Neuronal stem cell (in vitro differentiated cells): ENCODE measurements around the gene TMC3.
A peak's percentile ranks its signal among the peaks of the same experiment; 100 is the strongest.

Source experiments
- DNase-seq: peaks from one replicate; pipeline ENCODE4 v3.0.0-alpha.2; 2013; ENCODE audit warnings: low spot score
- H2AFZ ChIP-seq: one replicate; pipeline ENCODE4 v1.6.1; 2013; ENCODE audit warnings: mild to moderate bottlenecking, low read length, inconsistent platforms
- H2AK5ac ChIP-seq: 2 replicates; pipeline ENCODE4 v1.6.1; 2013; ENCODE audit warnings: low read depth, mild to moderate bottlenecking, inconsistent platforms, low read length, moderate library complexity, mixed read lengths
- H2BK120ac ChIP-seq: 2 replicates; pipeline ENCODE4 v1.6.1; 2013; ENCODE audit warnings: low read depth, mild to moderate bottlenecking, inconsistent platforms, low read length, moderate library complexity, mixed read lengths
- H2BK12ac ChIP-seq: one replicate; pipeline ENCODE4 v1.6.1; 2013; ENCODE audit warnings: low read length, inconsistent platforms
- H2BK15ac ChIP-seq: 2 replicates; pipeline ENCODE4 v1.6.1; 2013; ENCODE audit warnings: mild to moderate bottlenecking, low read length, inconsistent platforms, mixed read lengths
- H2BK5ac ChIP-seq: one replicate; pipeline ENCODE4 v1.6.1; 2013; ENCODE audit warnings: inconsistent platforms, mild to moderate bottlenecking, low read length, moderate library complexity
- H3K14ac ChIP-seq: one replicate; pipeline ENCODE4 v1.6.1; 2013; ENCODE audit warnings: low read length, inconsistent platforms
- H3K18ac ChIP-seq: 2 replicates; pipeline ENCODE4 v1.6.1; 2013; ENCODE audit warnings: low read length, inconsistent platforms
- H3K23ac ChIP-seq: 2 replicates; pipeline ENCODE4 v1.6.1; 2013; ENCODE audit warnings: low read depth, mild to moderate bottlenecking, mixed read lengths, low read length, inconsistent platforms; ENCODE audit not compliant: poor library complexity
- H3K27ac ChIP-seq: replicated peaks from 3 replicates; pipeline ENCODE4 v1.5.1; 2013; ENCODE audit warnings: low read length, inconsistent platforms
- H3K27me3 ChIP-seq, 3 experiments: 2 replicates each; pipeline ENCODE4 v1.6.1; 2013; ENCODE audit warnings: low read length in 3 of 3, mild to moderate bottlenecking in 2 of 3, inconsistent platforms in 1 of 3, low read depth in 1 of 3, mixed read lengths in 1 of 3, moderate library complexity in 1 of 3; ENCODE audit not compliant: control insufficient read depth in 3 of 3, insufficient read depth in 3 of 3
- H3K36me3 ChIP-seq, 2 donors: replicated peaks in 1 of 2; 2 replicates each; pipeline ENCODE4 v1.6.1; 2013; ENCODE audit warnings: low read length in 2 of 2; ENCODE audit not compliant: control insufficient read depth in 2 of 2, insufficient read depth in 2 of 2
- H3K4ac ChIP-seq: 2 replicates; pipeline ENCODE4 v1.6.1; 2013; ENCODE audit warnings: inconsistent platforms, mild to moderate bottlenecking, low read length, moderate library complexity
- H3K4me1 ChIP-seq, 2 donors: 1 replicate in 1 of 2; 2 replicates in 1 of 2; pipeline ENCODE4 v1.6.1; 2013; ENCODE audit warnings: low read length in 2 of 2, low read depth in 1 of 2; ENCODE audit not compliant: control insufficient read depth in 2 of 2, insufficient read depth in 1 of 2
- H3K4me2 ChIP-seq: one replicate; pipeline ENCODE4 v1.6.1; 2013; ENCODE audit warnings: mild to moderate bottlenecking, low read length, inconsistent platforms; ENCODE audit not compliant: insufficient read depth, poor library complexity, severe bottlenecking
- H3K4me3 ChIP-seq, 2 donors: 2 replicates each; pipeline ENCODE4 v1.5.1; 2013; ENCODE audit warnings: low read length in 2 of 2, mild to moderate bottlenecking in 2 of 2, inconsistent platforms in 1 of 2, moderate library complexity in 1 of 2
- H3K79me1 ChIP-seq: one replicate; pipeline ENCODE4 v1.6.1; 2013; ENCODE audit warnings: low read depth, mild to moderate bottlenecking, inconsistent platforms, low read length, moderate library complexity
- H3K9ac ChIP-seq: one replicate; pipeline ENCODE4 v1.6.1; 2013; ENCODE audit warnings: mild to moderate bottlenecking, low read depth, low read length, inconsistent platforms; ENCODE audit not compliant: poor library complexity
- H3K9me3 ChIP-seq, 2 donors: replicated peaks in 1 of 2; 2 replicates each; pipeline versions ENCODE3 to v1.6.1; 2013; ENCODE audit warnings: low read length in 2 of 2, mild to moderate bottlenecking in 2 of 2, inconsistent platforms in 1 of 2, low read depth in 1 of 2, mixed read lengths in 1 of 2, moderate library complexity in 1 of 2; ENCODE audit not compliant: control insufficient read depth in 2 of 2, insufficient read depth in 1 of 2
- H4K8ac ChIP-seq: one replicate; pipeline ENCODE4 v1.6.1; 2013; ENCODE audit warnings: low read depth, mild to moderate bottlenecking, inconsistent platforms, low read length, moderate library complexity
- H4K91ac ChIP-seq: one replicate; pipeline ENCODE4 v1.6.1; 2013; ENCODE audit warnings: low read length, low read depth, mild to moderate bottlenecking, inconsistent platforms; ENCODE audit not compliant: poor library complexity
- WGBS, 2 donors: extraction: QIAGEN DNeasy Blood & Tissue Kit; methylation state at CpG; one replicate each; pipeline ENCODE4 v1.1.7; 2013; ENCODE audit warnings: missing lambda C conversion rate in 2 of 2, mixed read lengths in 1 of 2; ENCODE audit not compliant: insufficient read length in 2 of 2, insufficient replicate concordance in 1 of 2; ENCODE audit errors: extremely low coverage in 2 of 2; 5-methylcytosine and 5-hydroxymethylcytosine counted together

Gene TMC3

DNA sequence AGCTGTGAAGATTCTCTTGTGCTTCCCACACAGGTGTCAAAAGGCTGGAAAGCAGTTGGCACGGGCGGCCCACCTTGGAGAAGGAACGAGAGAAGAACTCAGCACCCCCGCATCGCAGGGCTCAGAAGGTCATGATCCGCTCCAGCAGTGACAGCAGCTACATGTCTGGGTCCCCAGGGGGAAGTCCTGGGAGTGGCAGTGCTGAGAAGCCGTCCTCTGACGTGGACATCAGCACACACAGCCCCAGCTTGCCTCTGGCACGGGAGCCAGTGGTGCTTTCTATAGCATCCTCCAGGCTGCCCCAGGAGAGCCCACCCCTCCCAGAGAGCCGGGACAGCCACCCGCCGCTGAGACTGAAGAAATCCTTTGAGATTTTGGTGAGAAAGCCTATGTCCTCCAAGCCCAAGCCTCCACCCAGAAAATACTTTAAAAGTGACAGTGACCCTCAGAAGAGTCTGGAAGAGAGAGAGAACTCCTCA lies 81.5 kb downstream of the TMC3 start:
- Histone ChIP-seq H3K14ac (no peak overlapping the region), H3K18ac (no peak overlapping the region)

GRCh38 chr15:81291916-81292522 lies 82.0 kb downstream of the TMC3 start:
- Histone ChIP-seq H3K4ac (no peak overlapping the region), H3K27me3 (peaks cover 0 to 10% (median 0%) of the 10 kb centered on the region in 3 experiments), H3K9me3 (no peaks in the 10 kb centered on the region), H2AFZ (no peak overlapping the region), H3K4me1 (peaks cover 0 to 3% of the 10 kb centered on the region in 2 donors), H3K9ac (no peak overlapping the region), H3K36me3 (no peaks in the 10 kb centered on the region), H3K27ac (no peak overlapping the region), H3K23ac (no peak overlapping the region), H4K91ac (no peak overlapping the region), H3K79me1 (no peaks in the 10 kb centered on the region), H4K8ac (no peak overlapping the region), H2BK12ac (peak overlapping the region; percentile 5), H2AK5ac (no peak overlapping the region), H3K18ac (no peak overlapping the region), H3K4me3 (no peak overlapping the region), H2BK120ac (no peak overlapping the region), H2BK15ac (no peak overlapping the region), H3K4me2 (no peak overlapping the region), H3K14ac (no peak overlapping the region), H2BK5ac (no peak overlapping the region)
- WGBS, 2 donors = no CpG with 5 or more reads among the region's 5 CpGs
- no peak for DNase-seq

More for the DNA sequence above, 81.5 kb downstream of the TMC3 start:
- H3K4me1 ChIP-seq = peaks cover 0 to 3% of the 10 kb centered on the region in 2 donors
- peaks cover 0 to 10% (median 0%) of the 10 kb centered on the region in 3 experiments for H3K27me3 ChIP-seq
- no peak overlapping the region for H2BK120ac ChIP-seq
- no peak overlapping the region for H3K4me3 ChIP-seq
- H3K27ac ChIP-seq = no peak overlapping the region
- no peak overlapping the region for H3K4me2 ChIP-seq
- DNase-seq = no peak
- no peak overlapping the region for H2BK12ac ChIP-seq
- H3K23ac ChIP-seq = no peak overlapping the region
- H2BK5ac ChIP-seq = no peak overlapping the region
- H3K9me3 ChIP-seq = no peaks in the 10 kb centered on the region
- no peak overlapping the region for H3K4ac ChIP-seq
- H2AFZ ChIP-seq = no peak overlapping the region
- no peak overlapping the region for H3K9ac ChIP-seq
- no CpG with 5 or more reads among the region's 12 CpGs for WGBS, 2 donors
- H2BK15ac ChIP-seq = no peak overlapping the region
- H4K8ac ChIP-seq = no peak overlapping the region
- no peaks in the 10 kb centered on the region for H3K36me3 ChIP-seq
- no peak overlapping the region for H4K91ac ChIP-seq
- H2AK5ac ChIP-seq = no peak overlapping the region
- no peaks in the 10 kb centered on the region for H3K79me1 ChIP-seq

GRCh38 chr15:81289910-81290309 lies 84.1 kb downstream of the TMC3 start:
- H3K4me3 ChIP-seq = no peak overlapping the region
- DNase-seq = no peak
- H2BK120ac ChIP-seq = no peak overlapping the region
- no peaks in the 10 kb centered on the region for H3K9me3 ChIP-seq
- H2BK15ac ChIP-seq = no peak overlapping the region
- no peak overlapping the region for H4K91ac ChIP-seq
- H3K36me3 ChIP-seq = no peaks in the 10 kb centered on the region
- WGBS, 2 donors = no CpG with 5 or more reads among the region's 4 CpGs
- H2BK12ac ChIP-seq = no peak overlapping the region
- H3K23ac ChIP-seq = no peak overlapping the region
- no peak overlapping the region for H3K9ac ChIP-seq
- H3K27me3 ChIP-seq = peaks cover 0 to 10% (median 0%) of the 10 kb centered on the region in 3 experiments
- no peak overlapping the region for H2BK5ac ChIP-seq
- peaks cover 0 to 3% of the 10 kb centered on the region in 2 donors for H3K4me1 ChIP-seq
- H2AK5ac ChIP-seq = no peak overlapping the region
- H3K79me1 ChIP-seq = no peaks in the 10 kb centered on the region
- H3K14ac ChIP-seq = no peak overlapping the region
- H3K4ac ChIP-seq = no peak overlapping the region
- H3K27ac ChIP-seq = no peak overlapping the region
- H3K18ac ChIP-seq = no peak overlapping the region
- no peak overlapping the region for H4K8ac ChIP-seq
- H3K4me2 ChIP-seq = no peak overlapping the region
- H2AFZ ChIP-seq = no peak overlapping the region

DNA sequence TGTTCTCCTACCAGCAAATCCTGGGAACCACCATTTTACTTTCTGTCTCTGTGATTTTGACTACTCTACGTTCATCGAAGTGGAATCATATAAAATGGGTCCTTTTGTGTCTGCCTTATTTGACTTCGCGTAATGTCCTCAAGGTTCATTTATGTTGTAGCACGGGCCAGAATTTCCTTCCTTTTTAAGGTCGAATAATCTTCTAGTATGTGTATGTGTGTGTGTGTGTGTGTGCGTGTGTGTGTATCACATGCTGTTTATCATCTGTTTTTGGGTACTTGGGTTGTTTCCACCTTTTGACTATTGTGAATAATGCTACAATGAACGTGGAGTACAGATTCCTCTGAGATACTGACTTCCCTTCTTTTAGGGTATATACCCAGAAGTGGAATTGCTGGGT lies 85.4 kb downstream of the TMC3 start:
- DNase-seq = no peak
- no peak overlapping the region for H3K4me3 ChIP-seq
- no peak overlapping the region for H2AK5ac ChIP-seq
- H3K18ac ChIP-seq = no peak overlapping the region
- H3K36me3 ChIP-seq = no peaks in the 10 kb centered on the region
- no peak overlapping the region for H3K9ac ChIP-seq
- H3K4me1 ChIP-seq = no peaks in the 10 kb centered on the region
- no peak overlapping the region for H2BK15ac ChIP-seq
- H4K8ac ChIP-seq = no peak overlapping the region
- no peak overlapping the region for H3K23ac ChIP-seq
- H3K27ac ChIP-seq = no peak overlapping the region
- H2BK5ac ChIP-seq = no peak overlapping the region
- H2AFZ ChIP-seq = no peak overlapping the region
- H3K14ac ChIP-seq = no peak overlapping the region
- no peak overlapping the region for H4K91ac ChIP-seq
- no peak overlapping the region for H3K4me2 ChIP-seq
- no CpG with 5 or more reads among the region's 8 CpGs for WGBS, 2 donors
- H2BK12ac ChIP-seq = no peak overlapping the region
- no peaks in the 10 kb centered on the region for H3K9me3 ChIP-seq
- peaks cover 0 to 5% (median 0%) of the 10 kb centered on the region in 3 experiments for H3K27me3 ChIP-seq
- no peak overlapping the region for H3K4ac ChIP-seq
- no peak overlapping the region for H2BK120ac ChIP-seq
- H3K79me1 ChIP-seq = no peaks in the 10 kb centered on the region
